ENCODE data around the gene BUB1B. TPM values are rescaled to one million over a fixed set of nuclear protein-coding genes. Genes with fewer than 3 reads are reported as not detected.

BUB1B gene
- total RNA-seq, 1 experiment from 2014 or later, result 83.2 TPM

DNA sequence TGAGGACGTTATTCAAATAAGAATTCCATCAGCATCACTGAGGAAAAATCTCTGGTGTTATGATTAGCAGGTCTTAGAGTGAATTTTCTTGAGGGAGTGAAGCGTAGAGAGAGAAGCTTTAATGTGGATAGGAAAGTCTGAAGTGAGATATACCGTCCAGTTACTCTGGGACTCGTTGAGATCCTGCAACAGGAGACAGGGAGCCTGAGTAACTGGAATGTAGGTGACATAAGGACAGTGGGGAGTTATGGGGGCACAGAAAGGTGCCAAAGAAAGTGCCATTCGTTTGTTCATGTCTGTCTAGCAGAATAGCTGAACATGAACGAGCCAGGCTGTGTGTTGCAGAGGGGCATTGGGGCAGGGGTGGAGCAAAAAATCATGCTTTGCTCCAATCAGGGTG is 9.4 kb upstream of the BUB1B start:
- H3K36me3 Mint-ChIP-seq (ENCODE audit: insufficient read depth in 1 of 3, low read depth in 3 of 3), result no peaks in the 10 kb centered on the region; a peak in 1 of 7 replicates
- Histone ChIP-seq H2AFZ (ENCODE audit: low read length) (no peak overlapping the region), H2BK5ac (ENCODE audit: insufficient read length, low read length) (no peak overlapping the region), H3K79me2 (ENCODE audit: insufficient read depth, low read length) (no peaks in the 10 kb centered on the region), H3K79me1 (ENCODE audit: insufficient read depth, low read depth, low read length, poor library complexity, severe bottlenecking) (no peaks in the 10 kb centered on the region), H3K4ac (ENCODE audit: low read depth, low read length) (no peak overlapping the region), H3K23ac (ENCODE audit: insufficient read length, low read depth, low read length) (no peak overlapping the region), H2BK120ac (ENCODE audit: low read depth, low read length, poor library complexity, severe bottlenecking) (no peak overlapping the region), H4K91ac (ENCODE audit: insufficient read length, low read depth, low read length) (no peak overlapping the region), H2BK12ac (ENCODE audit: insufficient read length, low read depth, low read length) (no peak overlapping the region), H4K20me1 (ENCODE audit: control insufficient read depth, insufficient read depth, insufficient read length) (no peaks in the 10 kb centered on the region), H3K4me2 (ENCODE audit: insufficient read depth, insufficient read length, low read length) (no peak overlapping the region), H2AK5ac (ENCODE audit: insufficient read length, low read length) (no peak overlapping the region), H3K9ac (ENCODE audit: extremely low read depth, insufficient read length, low read length) (no peak overlapping the region), H2BK15ac (ENCODE audit: low read depth, low read length) (no peak overlapping the region), H3K9me3 (ENCODE audit: control insufficient read depth, low read depth, low read length) (no peaks in the 10 kb centered on the region), H3K56ac (ENCODE audit: insufficient read length, low read depth, low read length) (no peak overlapping the region), H3K27ac (ENCODE audit: insufficient read length, low read depth, low read length) (no peak overlapping the region), H4K8ac (replicated peaks; ENCODE audit: insufficient read length, low read depth, low read length) (no peak overlapping the region), H3K27me3 (ENCODE audit: insufficient read depth, low read length) (no peaks in the 10 kb centered on the region), H3K4me1 (ENCODE audit: insufficient read depth, low read length) (peaks cover 7% of the 10 kb centered on the region), H4K5ac (ENCODE audit: insufficient read length, low read depth, low read length) (no peak overlapping the region), H3K18ac (ENCODE audit: insufficient read length, low read depth, low read length) (no peak overlapping the region), H3T11ph (ENCODE audit: low read length) (no peak overlapping the region), H3K23me2 (ENCODE audit: insufficient read length, low read depth, low read length, poor library complexity, severe bottlenecking) (no peaks in the 10 kb centered on the region), H2BK20ac (ENCODE audit: low read depth, low read length, poor library complexity, severe bottlenecking) (no peak overlapping the region), H3K14ac (ENCODE audit: insufficient read depth, low read length) (no peak overlapping the region)
- no peaks in the 10 kb centered on the region; a peak in 1 of 5 replicates for H3K9me3 Mint-ChIP-seq
- H3K4me1 Mint-ChIP-seq, result peaks cover 22 to 23% of the 10 kb centered on the region in 2 experiments
- no peak overlapping the region for H3K4me3 Mint-ChIP-seq
- no CpG with 5 or more reads among the region's 6 CpGs for WGBS (ENCODE audit: extremely low coverage, insufficient read length, low lambda C conversion rate)
- no peak for DNase-seq
- H3K27me3 Mint-ChIP-seq (ENCODE audit: low read depth), result peaks cover 5% of the 10 kb centered on the region; the same call in 1 of the 2 replicates
- TF ChIP-seq, protein P1, sequence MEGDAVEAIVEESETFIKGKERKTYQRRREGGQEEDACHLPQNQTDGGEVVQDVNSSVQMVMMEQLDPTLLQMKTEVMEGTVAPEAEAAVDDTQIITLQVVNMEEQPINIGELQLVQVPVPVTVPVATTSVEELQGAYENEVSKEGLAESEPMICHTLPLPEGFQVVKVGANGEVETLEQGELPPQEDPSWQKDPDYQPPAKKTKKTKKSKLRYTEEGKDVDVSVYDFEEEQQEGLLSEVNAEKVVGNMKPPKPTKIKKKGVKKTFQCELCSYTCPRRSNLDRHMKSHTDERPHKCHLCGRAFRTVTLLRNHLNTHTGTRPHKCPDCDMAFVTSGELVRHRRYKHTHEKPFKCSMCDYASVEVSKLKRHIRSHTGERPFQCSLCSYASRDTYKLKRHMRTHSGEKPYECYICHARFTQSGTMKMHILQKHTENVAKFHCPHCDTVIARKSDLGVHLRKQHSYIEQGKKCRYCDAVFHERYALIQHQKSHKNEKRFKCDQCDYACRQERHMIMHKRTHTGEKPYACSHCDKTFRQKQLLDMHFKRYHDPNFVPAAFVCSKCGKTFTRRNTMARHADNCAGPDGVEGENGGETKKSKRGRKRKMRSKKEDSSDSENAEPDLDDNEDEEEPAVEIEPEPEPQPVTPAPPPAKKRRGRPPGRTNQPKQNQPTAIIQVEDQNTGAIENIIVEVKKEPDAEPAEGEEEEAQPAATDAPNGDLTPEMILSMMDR (conservative IDR thresholded peaks at IDR 0.05), result no peak
- no peak overlapping the region for H3K27ac Mint-ChIP-seq

All from H9 (cell line).